SK-N-SH treated with all-trans-retinoic acid at 6 μM for 48 hours (cell line): ENCODE data around the gene OSBPL7.

Experiments
- ZC3H10 ChIP-seq: fragments of 250-450 bp; sonication (Bioruptor Pico); IDR thresholded peaks from 2 replicates; pipeline ENCODE4 v1.5.1; 2021; ENCODE audit warnings: mild to moderate bottlenecking, moderate library complexity
- ZFP3 ChIP-seq: fragments of 250-450 bp; sonication (Bioruptor Pico); IDR thresholded peaks from 2 replicates; pipeline ENCODE4 v1.5.0; 2020; ENCODE audit warnings: mild to moderate bottlenecking, moderate library complexity
- ZNF565 ChIP-seq: fragments of 450-650 bp; formaldehyde crosslinking; conservative IDR thresholded peaks from 2 replicates; pipeline ENCODE4 v1.5.0; 2020; ENCODE audit warnings: low read depth, mild to moderate bottlenecking, moderate library complexity
- ZNF8 ChIP-seq: fragments of 450-650 bp; formaldehyde crosslinking; IDR thresholded peaks from 2 replicates; pipeline ENCODE4 v1.5.0; 2020; ENCODE audit warnings: mild to moderate bottlenecking, moderate library complexity

GRCh38 chr17:47856830-47857229 is 35.2 kb upstream of the OSBPL7 start:
- TF ChIP-seq ZC3H10 (CRISPR knock-in tag) (no peak), ZFP3 (CRISPR knock-in tag) (no peak), ZNF8 (CRISPR knock-in tag) (no peak), ZNF565 (no peak)
